COLO829 (cell line): ENCODE measurements around the gene PPP6R2.

Experiments
- DNase-seq: peaks from one replicate; pipeline ENCODE4 v3.0.0; 2012; ENCODE audit warnings: low spot score

PPP6R2 gene

GRCh38 chr22:50306753-50307749, 36.1 kb upstream of the PPP6R2 start, which contains the start of gene PLXNB2:
Gene PLXNB2 (minus strand): TSS chr22:50307646. CDS start chr22:50290584, 17,062 bp downstream.
- peak; percentile 90 for DNase-seq

GRCh38 chr22:50307890-50308596, 35.1 kb upstream of the PPP6R2 start:
- no peak for DNase-seq

GRCh38 chr22:50308597-50308935, 34.6 kb upstream of the PPP6R2 start:
- DNase-seq: peak; percentile 61

- no peak for DNase-seq
Observed at GRCh38 chr22:50308986-50309600, 34.0 kb upstream of the PPP6R2 start.

- DNase-seq: no peak
Observed at GRCh38 chr22:50309601-50309991, 33.5 kb upstream of the PPP6R2 start.

- no peak for DNase-seq
Observed at GRCh38 chr22:50310031-50310722, 33.0 kb upstream of the PPP6R2 start.

- DNase-seq: no peak
Observed at GRCh38 chr22:50310949-50311444, 32.1 kb upstream of the PPP6R2 start.

- no peak for DNase-seq
Observed at GRCh38 chr22:50311606-50312351, 31.3 kb upstream of the PPP6R2 start.

GRCh38 chr22:50312371-50312770, 30.8 kb upstream of the PPP6R2 start:
- no peak for DNase-seq

GRCh38 chr22:50313021-50313420, 30.1 kb upstream of the PPP6R2 start:
- DNase-seq: no peak

GRCh38 chr22:50313600-50313999, 29.5 kb upstream of the PPP6R2 start:
- DNase-seq: no peak

GRCh38 chr22:50314081-50314454, 29.1 kb upstream of the PPP6R2 start:
- DNase-seq: no peak

GRCh38 chr22:50314455-50315288, 28.5 kb upstream of the PPP6R2 start:
- DNase-seq: no peak

GRCh38 chr22:50315289-50316113, 27.6 kb upstream of the PPP6R2 start:
- no peak for DNase-seq

- no peak for DNase-seq
Observed at GRCh38 chr22:50316114-50317065, 26.7 kb upstream of the PPP6R2 start.

GRCh38 chr22:50317178-50317577, 25.9 kb upstream of the PPP6R2 start:
- no peak for DNase-seq

- DNase-seq: no peak
Observed at GRCh38 chr22:50317674-50318073, 25.5 kb upstream of the PPP6R2 start.

- no peak for DNase-seq
Observed at GRCh38 chr22:50318356-50318697, 24.8 kb upstream of the PPP6R2 start.
